WTC11 (cell line): ENCODE results near the gene RASD1. TPM values are rescaled to one million over a fixed set of nuclear protein-coding genes. Genes with fewer than 3 reads are reported as not detected.

Experiments
- AFF4 ChIP-seq: sonication (generic); formaldehyde crosslinking; IDR thresholded peaks from 2 replicates; pipeline ENCODE4 v1.8.1; 2023; ENCODE audit warnings: mild to moderate bottlenecking, missing genetic modification reagents, borderline replicate concordance
- ATF1 ChIP-seq: sonication (generic); formaldehyde crosslinking; IDR thresholded peaks from 2 replicates; pipeline ENCODE4 v1.8.1; 2023; ENCODE audit warnings: mild to moderate bottlenecking, moderate library complexity, missing genetic modification reagents
- ATF2 ChIP-seq: sonication (generic); formaldehyde crosslinking; IDR thresholded peaks from 2 replicates; pipeline ENCODE4 v1.8.1; 2022; ENCODE audit warnings: low read depth, missing genetic modification reagents, borderline replicate concordance
- CDX4 ChIP-seq: fragments of 250-450 bp; sonication (Bioruptor Pico); IDR thresholded peaks from 2 replicates; pipeline ENCODE4 v1.9.0; 2021; ENCODE audit warnings: moderate library complexity, mild to moderate bottlenecking, inconsistent platforms, borderline replicate concordance
- FOXJ3 ChIP-seq: sonication (generic); formaldehyde crosslinking; IDR thresholded peaks from 2 replicates; pipeline ENCODE4 v1.9.0; 2021; ENCODE audit warnings: missing genetic modification reagents, mild to moderate bottlenecking, borderline replicate concordance
- HMGXB4 ChIP-seq: sonication (generic); formaldehyde crosslinking; IDR thresholded peaks from 2 replicates; pipeline ENCODE4 v1.8.1; 2023; ENCODE audit warnings: mild to moderate bottlenecking, moderate library complexity, missing genetic modification reagents
- KAT7 ChIP-seq: sonication (generic); formaldehyde crosslinking; IDR thresholded peaks from 2 replicates; pipeline ENCODE4 v1.8.1; 2023; ENCODE audit warnings: missing genetic modification reagents, mild to moderate bottlenecking, borderline replicate concordance
- MXD4 ChIP-seq: fragments of 250-450 bp; sonication (Bioruptor Pico); IDR thresholded peaks from 2 replicates; pipeline ENCODE4 v1.8.0; 2021; ENCODE audit warnings: mild to moderate bottlenecking, moderate library complexity, borderline replicate concordance
- ZNF532 ChIP-seq: fragments of 250-450 bp; sonication (Bioruptor Pico); IDR thresholded peaks from 2 replicates; pipeline ENCODE4 v1.9.0; 2021; ENCODE audit warnings: mild to moderate bottlenecking, borderline replicate concordance
- total RNA-seq: library from RNA; stranded (reverse); gene quantifications from 3 replicates; pipeline ENCODE4 v1.2.3, GENCODE V29; 2021

Gene RASD1
- total RNA-seq, 1 experiment from 2014 or later: 5.1 TPM

- TF ChIP-seq HMGXB4 (CRISPR knock-in tag) (no peak), AFF4 (CRISPR knock-in tag) (no peak), KAT7 (no peak), ATF2 (no peak), FOXJ3 (CRISPR knock-in tag) (no peak), ZNF532 (CRISPR knock-in tag) (no peak), ATF1 (CRISPR knock-in tag) (no peak), CDX4 (CRISPR knock-in tag) (no peak), MXD4 (no peak)
Observed at GRCh38 chr17:17445296-17445924, 50.8 kb downstream of the RASD1 start (continued).

Other genes starting within 250 kb of the RASD1 start
- gene COPS3, start 215.1 kb downstream of the RASD1 start, total RNA-seq: 71.6 to 78.3 TPM (median 74.8 TPM) in 3 replicates
- gene NT5M, start 193.0 kb downstream of the RASD1 start, total RNA-seq: 10.8 to 18.8 TPM (median 17.5 TPM) in 3 replicates
- 15.9 to 21.1 TPM (median 18.1 TPM) in 3 replicates for gene MED9, start 19.4 kb downstream of the RASD1 start, total RNA-seq
- 51.9 to 54.6 TPM (median 53.1 TPM) in 3 replicates for gene PEMT, start 95.3 kb upstream of the RASD1 start, total RNA-seq
- gene RAI1, start 185.1 kb upstream of the RASD1 start, total RNA-seq: 7.3 to 12.7 TPM (median 8.1 TPM) in 3 replicates